Muscle of arm (tissue), 12 donors: ENCODE data around the gene ATP6V1C2. TPM values are rescaled to one million over a fixed set of nuclear protein-coding genes. Genes with fewer than 3 reads are reported as not detected.

Experiments
- DNase-seq: peaks from one replicate; pipeline ENCODE4 v3.0.0-alpha.2; 2013
- polyA plus RNA-seq, 12 donors: library from polyadenylated mRNA; unstranded; fragments of 120-200 nt; gene quantifications; one replicate each; pipeline ENCODE4 v1.2.1, GENCODE V29; 2013; ENCODE audit not compliant: insufficient read length in 12 of 12

ATP6V1C2 gene
- polyA plus RNA-seq, 12 donors: 1.4 to 10.3 (median 3.0) TPM; not detected in 1

DNA sequence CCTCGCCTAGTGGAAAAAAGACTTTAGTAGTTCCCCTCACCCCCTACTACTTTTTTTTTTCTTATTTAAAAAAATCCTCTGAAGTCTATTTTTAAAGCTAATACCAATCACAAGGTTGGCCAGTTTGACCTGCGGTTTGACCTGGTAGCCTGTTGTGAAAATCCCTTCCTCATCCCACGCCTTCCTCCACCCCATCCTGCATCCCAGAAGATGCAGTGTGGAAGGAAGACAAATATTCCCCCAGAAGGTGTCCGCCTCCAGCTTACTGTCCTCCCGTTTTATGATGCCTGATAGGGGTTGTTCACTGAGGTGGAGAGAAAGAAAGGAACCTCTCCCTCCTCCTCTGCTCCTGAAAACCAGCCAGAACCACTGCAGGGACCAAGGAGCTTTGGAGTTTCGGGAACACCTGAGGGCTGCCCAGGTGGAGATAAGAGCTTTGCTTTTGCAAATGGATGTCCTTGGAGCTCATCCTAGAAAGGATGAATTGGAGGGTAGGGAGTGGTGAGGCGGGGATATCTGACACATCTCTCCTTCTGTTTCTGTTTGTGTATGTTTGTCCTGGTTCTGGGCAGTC lies 909 bp downstream of the ATP6V1C2 start:
- no peak for DNase-seq

DNA sequence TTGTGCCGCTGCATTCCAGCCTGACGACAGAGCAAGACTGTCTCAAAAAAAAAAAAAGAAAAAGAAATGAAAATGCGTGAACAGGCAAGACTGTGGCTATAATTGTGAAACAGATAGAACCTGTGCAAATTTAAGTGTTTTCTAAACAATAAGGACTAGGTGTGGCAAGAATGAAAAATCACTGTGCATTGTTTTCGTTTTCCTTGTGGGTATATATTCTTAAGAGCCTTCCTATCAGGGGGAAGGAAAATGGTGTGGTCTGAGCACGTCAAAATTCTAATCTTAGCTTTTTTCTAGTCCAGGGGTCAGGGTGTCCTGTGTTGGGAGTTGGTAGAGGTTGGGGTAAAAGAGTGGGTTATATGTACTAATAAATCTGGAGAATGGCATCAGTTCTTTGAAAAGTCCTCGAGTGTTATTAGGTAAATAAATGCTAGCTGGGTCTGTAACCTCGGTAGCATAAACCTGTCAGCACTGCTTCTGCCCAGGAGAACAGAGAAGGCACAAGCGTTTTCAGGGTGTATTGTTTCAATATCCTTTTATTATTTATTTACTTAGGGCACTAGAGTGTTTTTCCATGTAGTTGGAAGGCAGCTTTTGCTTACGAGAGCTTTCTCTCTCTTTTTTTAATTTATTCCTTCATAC lies 11.6 kb downstream of the ATP6V1C2 start:
- no peak for DNase-seq

DNA sequence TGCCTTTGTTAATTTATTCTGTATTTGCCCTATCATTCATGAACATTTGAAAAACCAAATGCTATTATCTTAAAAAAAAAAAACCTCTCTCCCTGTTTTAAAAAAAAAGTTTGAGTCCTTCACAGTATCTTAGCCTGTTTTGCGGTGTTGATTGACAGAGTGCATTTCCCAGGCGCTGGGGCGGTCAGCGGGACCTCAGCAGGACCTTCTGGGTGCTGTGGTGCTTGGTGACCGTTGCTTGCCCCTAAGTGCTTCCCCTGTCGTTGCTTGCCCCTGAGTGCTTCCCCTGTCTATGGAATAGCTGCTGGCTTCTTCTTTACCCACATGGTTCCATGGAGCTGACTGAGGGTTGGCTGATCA lies 12.1 kb downstream of the ATP6V1C2 start:
- DNase-seq: no peak

DNA sequence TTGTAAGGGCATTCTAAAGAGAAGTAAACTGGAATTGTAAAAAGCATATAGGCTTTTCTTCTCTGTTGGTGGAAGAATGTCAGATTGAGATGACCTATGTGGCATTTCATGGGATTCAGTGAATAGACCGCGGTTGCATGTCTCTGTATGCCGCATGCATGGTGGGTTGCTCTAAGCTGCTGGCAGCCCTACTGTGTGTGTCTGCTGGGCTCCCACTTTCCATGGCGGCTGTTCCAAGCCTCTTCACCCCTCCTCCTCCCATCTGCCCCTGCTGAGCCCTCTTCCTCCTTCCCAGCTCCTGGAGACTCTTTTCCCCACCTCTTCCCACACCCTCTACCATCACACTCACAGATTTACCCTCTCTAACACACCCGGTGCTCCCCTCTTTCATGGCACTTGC lies 12.6 kb downstream of the ATP6V1C2 start:
- no peak for DNase-seq

DNA sequence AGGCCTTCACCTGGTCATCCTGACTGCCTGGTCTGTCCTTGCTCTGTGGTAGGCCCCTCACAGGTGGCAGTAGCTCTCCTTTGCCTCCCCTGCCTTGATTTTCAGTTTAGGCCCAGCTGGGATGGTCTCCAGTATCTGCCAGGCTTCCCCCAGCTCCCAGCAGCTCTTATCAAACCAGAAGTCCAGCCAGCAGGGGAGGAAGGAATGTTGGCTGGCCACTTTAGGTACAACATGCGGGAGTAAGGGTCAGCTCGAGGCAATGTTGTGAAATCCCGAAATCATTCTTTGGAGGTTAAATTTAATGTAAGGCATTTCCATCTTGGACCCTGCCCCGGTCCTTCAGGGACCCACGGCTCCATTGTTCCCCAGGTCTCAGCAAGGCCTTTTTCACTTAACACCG lies 16.8 kb downstream of the ATP6V1C2 start:
- DNase-seq: no peak

DNA sequence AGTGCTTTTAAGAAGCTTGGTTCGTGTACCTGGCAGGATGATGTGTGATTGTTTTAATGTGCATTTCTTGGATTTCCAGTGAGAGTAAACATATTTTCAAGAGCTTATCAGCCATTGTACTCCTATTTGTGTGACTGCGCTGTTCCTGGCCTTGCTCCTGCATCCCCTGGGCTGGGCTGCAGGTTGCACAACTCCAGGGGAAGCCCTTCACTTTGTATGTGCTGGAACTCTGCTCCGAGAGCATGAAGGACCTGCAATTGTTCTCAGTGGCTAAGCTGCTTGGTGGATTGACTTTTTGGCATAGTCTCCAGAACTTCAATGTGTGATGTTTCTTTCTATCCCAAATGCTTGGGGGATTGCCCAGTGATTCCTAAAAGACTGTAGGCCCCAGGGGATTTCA lies 18.8 kb downstream of the ATP6V1C2 start:
- DNase-seq: no peak

DNA sequence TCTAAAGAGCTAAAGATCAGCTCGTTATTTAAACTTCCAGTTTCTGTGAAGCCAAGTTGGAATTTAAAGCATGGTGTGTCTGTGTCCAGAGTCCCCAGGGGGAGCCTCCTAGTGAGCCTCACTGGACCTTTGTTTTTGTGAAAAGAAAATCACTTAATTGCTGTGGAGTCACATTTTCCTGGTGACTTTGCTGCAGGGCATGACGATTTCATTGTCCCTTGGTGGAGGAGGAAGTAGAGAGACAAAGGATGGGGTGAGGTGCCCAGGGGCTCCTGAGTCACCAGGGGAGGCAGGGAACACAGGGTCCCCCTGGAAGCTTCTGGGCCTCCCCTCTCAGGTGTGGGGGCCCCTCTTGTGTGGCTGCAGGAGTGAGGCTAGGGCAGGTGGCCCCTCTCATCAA lies 19.7 kb downstream of the ATP6V1C2 start:
- no peak for DNase-seq

DNA sequence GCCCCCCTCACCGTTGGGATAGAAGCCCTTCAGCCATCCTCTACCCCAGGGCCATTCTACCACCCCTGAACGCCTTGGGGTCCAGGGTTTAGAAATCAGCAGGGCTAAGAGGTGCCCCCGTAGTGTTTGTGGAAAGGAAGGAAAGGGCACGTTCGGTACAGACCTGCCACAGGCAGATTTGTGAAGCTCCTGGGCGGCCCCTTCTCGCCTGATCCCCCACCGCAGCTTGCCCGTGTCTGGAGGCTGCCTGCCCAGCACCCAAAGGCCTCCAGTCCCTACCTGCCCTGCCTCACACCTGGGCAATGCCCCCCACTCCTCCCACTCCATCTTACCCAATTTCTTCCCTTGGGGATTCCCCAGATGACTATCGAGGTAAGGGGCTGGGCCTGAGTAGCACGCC lies 21.2 kb downstream of the ATP6V1C2 start:
- no peak for DNase-seq

DNA sequence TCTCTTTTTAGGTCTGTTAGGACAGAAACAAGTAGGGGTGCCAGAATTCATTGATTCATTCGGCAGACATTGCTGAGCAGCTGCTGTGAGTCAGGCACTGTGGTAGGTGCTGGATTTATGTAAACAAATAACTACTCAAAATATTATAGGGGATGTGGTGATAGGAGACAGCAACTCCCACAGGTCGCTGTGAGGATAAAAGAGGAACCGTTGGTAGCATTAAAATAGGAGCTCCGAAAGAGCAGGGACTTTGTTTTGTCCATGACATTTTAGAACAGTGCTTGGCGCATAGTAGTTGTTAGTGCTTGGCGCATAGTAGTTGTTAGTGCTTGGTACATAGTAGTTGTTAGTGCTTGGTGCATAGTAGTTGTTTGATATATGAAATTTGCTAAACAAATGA lies 29.2 kb downstream of the ATP6V1C2 start:
- no peak for DNase-seq

DNA sequence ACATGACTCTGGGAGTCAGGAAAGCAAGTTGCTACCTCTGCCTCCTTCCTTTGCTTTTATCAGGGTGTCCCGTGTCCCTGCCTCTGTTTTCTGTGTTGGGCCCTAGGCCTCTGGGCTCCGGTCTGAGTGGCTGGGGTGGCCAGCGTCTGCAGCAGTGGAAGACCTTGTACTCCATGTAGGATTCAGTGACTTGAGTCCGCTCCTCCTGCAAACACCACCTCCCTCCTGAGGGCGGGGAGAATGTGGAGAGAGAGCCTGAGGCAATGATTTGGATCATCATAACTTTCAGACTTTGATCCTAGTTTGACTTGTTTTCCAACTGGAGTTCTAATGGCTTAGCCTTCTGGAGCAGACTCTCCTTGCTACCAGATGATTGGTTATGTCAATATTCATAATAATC lies 30.8 kb downstream of the ATP6V1C2 start:
- DNase-seq: no peak

DNA sequence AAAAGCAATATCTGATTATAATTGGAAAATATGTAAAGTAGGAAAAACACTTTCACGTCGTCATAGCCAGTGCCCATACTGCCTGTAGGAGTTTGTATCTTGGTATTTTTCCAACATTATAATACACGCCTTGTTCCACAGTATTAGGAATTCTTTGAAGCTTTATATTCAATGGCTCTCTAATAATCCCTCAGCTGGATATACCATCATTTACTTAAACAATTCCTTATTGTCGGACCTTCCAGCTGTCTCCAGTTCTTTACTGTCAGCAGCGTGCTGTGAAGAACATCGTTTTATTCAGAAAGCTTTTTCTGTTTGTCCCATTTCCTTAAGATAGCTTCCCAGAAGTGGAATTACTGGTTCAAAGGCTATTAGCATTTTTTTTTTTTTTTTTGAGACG lies 31.7 kb downstream of the ATP6V1C2 start:
- DNase-seq: no peak

DNA sequence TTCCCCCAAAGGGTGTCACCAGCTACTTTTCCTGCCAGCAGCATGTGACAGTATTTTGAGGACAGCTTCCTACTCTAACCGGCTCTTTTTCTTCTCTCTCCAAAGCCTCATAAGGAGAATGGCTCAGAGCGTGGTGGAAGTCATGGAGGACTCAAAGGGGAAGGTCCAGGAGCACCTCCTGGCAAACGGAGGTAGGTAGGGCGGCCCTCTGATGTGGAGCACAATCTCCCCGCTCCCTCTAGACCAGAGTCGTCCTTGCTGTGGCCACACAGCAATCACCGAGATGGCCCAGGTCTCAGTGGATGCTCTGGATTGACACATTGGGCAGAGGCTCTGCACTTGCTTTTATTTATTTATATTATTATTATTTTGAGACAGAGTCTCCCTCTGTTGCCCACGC lies 32.4 kb downstream of the ATP6V1C2 start:
- no peak for DNase-seq

DNA sequence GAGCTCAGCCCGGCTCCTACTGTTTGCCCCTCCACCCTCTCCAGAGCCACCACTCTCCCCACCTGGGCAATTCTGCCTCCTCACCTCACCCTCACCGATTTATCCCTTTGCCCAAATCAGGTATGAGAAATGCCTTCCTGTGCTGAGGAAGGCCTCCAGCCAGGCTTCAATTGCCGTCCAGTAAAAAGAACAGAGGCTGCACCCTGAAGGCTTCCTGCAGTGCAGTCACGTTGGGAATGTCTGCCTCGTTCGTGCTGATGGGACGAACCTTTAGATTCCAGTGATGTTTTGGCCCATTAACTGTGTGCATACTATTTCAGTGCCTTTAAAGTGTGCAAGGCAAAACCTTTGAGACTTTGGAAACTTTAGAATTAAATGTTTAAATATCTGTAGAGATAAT lies 34.2 kb downstream of the ATP6V1C2 start:
- no peak for DNase-seq

DNA sequence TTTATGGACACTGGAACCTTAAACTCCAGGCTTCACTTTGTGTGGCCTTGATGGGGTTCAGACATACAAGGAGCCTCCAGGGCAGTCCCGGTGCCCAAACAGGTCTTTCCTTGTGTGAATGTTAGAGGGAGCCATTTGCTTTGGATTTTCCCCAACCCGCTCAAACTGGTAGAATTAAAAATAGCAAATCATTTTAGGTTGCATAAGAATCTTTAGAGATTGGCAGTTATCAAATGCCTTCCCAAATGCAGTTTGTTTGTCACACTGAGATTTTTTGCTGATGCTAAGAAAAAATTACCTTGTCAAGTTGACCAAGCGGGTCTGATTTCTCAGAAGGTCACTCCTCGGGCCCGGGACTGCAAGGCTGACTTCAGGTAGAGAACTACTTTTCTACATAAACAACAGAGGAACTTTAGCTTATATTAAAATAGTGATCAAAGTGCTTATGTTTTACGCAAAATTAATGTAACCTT lies 36.4 kb downstream of the ATP6V1C2 start:
- DNase-seq: no peak

DNA sequence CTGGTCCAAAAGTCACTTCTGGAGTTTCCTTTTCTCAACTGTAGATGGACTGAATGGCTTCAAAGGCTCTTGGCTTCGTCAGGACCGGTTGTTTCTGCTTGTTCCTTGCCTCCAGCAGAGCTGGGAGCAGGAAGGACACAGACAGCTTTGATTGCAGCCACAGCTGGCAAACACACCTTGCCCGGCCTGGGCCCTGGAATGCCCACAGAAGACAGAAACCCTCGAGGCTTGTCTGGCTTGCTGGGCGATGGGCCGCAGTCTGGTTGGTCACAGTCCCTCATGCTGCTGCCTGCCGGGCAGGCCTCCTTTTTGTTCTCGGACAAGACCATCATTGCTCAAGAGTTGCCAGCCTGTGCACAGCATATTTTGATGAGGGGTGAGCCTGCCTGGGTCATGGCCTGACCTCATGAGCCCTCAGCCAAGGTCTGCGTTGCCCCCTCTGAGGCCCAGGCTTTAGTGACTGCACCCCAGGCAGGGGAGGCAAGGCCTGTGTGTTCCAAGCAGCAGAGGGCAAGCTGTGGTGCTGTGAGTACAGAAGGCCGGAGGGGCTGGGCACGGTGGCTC lies 37.8 kb downstream of the ATP6V1C2 start:
- no peak for DNase-seq

DNA sequence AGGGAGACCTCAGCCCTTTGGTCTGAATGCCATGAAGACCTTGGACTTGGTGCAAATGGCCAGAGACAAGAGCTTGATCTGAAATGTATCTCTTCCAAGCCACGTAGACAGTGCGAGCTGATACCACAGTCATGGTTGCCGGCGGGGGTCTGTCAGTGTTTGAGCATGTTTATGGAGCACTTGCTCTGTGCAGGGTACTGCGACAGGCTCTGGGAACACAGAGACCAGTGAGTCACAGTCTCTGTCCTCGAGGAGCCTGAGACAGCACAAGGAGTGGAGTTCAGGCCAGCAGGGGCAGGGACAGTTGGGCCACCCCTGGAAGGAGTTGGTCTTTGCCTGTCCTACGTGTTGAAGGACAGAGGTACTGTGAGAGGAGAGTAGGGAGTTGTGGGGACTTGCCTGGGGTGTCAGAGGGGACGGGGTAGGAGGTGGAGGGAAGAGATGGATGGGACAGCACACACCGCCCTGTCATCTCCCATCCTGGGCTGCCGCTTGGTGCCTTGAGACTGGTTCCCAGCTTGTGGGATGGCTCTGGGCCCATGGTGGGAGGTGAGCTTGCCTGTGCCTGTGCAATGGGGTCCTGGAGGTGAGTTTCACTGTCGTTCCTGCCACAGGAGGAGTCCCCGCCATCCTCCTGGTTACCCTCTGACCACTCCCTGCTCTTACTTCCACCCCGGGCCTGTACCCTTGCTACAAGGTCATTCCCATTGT lies 39.5 kb downstream of the ATP6V1C2 start:
- DNase-seq: no peak

DNA sequence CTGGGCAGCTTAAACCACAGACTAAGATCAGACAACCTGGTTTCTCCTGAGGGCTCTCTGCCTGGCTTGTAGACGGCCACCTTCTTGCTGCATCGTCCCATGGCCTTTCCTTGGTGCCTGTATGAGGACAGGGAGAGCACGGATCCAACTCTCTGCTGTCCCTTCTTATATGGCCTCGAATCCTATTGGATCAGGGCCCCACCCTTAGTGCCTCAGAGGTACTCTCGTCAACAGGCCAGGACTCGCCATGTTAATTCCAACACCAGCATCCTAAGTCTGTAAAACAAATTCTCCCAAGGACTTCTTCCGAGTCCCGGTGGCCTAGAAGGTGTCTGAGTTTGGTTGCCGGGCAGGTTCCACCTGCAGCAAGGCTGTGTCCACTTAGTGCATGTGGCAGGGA lies 40.2 kb downstream of the ATP6V1C2 start:
- DNase-seq: no peak

DNA sequence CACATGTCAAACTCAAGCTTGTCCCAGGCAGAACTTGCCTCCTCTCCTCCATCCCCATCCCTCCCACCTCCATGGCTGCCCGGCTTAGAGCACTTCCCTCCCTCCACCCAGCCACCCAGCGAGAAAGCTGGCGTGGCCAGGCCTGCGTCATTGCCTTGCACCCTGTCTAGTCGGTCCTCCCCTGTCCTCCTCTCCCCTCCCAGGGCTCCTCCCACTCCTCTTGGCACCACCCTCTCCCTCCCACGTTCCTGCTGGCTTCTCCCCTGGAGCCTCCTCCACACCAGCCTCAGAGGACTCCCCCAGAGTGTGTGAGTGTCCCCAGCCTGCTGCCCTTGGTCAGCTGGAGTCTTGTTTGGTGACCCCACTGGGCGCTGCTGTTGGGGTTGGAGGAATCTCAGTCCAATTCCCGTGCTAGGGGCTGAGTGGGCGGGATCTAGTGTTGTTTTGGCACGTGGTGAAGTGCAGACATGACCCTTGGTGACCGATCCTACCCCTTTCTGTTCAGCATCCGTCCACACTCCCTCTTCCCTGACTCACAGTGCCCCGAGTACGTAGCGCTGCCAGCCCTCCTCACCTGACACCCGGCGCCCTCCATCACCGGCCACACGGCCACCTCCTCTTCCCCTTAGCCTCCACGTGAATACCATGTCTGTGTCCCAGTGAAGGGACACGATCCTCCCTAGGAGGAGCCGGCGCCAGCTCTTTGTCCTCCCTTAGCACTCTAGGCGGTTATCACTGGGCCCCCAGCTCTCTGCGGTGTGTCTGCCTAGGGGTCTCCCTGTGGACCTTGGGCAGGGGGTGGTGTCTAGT lies 41.4 kb downstream of the ATP6V1C2 start:
- no peak for DNase-seq

DNA sequence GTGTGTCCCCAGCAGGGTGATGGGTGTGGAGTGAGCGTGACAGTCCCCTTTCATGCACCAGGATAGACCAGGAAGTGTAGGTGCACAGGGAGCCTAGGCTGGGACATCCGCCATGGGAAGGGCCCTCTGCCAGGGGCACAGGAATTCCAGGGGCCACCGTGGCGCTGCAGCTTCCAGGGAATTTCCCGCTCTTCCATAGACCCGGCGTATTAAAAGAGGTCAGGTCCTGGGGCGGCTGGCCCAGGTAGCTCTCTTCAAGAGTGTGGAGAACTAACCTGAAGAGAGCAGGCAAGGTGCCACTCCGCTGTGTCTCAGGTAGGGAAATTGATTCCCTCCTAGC lies 42.0 kb downstream of the ATP6V1C2 start:
- DNase-seq: no peak

DNA sequence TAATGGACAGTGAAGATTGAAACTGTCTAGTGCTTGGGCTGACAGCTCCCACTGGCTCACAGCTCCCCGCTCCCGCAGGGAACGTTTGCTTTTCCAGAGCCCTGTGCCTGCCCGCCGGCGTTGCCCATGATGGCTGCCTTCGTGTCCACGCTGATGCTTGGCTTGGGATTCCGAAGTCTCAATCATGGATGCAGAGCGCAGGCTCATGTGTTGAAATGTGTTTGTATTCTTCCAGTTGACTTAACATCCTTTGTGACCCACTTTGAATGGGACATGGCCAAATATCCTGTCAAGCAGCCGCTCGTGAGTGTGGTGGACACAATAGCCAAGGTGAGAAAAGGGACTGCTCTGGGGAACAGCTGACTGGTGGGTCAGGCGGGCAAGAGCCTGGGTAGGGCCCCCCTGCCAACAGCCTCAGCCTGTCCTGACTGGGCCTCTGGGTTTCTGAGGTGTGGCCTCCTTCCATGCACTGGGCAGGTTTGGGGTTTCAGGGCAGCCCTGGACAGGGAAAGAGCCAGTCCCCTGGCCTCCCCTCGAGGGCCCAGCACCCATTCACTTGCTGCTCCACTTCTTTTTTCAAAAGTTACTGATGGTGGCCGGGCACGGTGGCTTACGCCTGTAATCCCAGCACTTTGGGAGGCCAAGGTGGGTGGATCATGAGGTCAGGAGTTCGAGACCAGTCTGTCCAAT lies 42.8 kb downstream of the ATP6V1C2 start:
- no peak for DNase-seq

DNA sequence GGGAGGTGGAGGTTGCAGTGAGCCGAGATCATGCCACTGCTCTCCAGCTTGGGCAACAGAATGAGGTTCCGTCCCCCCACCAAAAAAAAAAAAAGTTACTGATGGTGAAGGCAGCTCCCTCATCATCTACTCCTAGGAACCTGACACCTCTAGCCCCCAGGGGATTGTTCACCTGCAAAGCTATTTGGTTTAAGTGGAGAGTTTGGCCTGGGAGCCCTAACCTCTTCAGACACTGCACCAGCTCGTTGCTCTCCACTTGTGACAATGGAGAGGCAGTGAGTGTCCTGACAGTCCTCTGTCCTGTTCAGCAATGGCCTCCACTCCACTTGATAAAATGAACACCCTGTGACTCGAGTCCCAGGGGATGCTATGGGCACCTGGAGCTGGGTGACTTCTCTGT lies 43.5 kb downstream of the ATP6V1C2 start:
- no peak for DNase-seq

DNA sequence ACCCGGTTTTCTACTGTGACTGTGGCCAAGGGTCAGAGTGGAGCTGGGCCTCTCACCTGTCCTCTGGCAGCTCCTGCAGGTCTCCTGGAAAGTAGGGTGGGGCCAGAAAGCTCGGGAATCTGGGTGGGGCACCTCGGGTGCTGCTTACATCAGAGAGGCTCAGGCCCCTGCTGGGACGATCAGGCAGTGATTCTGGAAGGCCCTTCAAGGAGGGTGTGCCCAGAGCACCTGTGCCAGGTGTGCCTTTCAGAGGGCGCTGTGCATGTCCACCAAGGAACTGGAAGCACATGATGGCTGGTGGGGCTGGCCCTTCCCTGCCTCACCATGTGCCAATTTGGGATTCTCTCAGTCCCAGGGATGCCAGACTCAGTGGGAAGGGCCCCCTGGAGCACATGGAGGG lies 44.0 kb downstream of the ATP6V1C2 start:
- DNase-seq: no peak
